ENCODE data around the gene PPP2R3B.

GRCh38 chrX:374596-374995 lies 12.1 kb downstream of the PPP2R3B start:
- TF ChIP-seq FOXM1 (IDR thresholded peaks at IDR 0.05; ENCODE audit: borderline replicate concordance) = no peak
- TF ChIP-seq ARNT (IDR thresholded peaks at IDR 0.05) = no peak
- TF ChIP-seq ZNF384 (IDR thresholded peaks at IDR 0.05) = no peak
